ENCODE data around the gene ISL2.
"Not testable (repeated sequence)": the region's sequence is repeated elsewhere in the genome, so short reads cannot be mapped to it uniquely, and the experiment has no call there.

ISL2 gene

DNA sequence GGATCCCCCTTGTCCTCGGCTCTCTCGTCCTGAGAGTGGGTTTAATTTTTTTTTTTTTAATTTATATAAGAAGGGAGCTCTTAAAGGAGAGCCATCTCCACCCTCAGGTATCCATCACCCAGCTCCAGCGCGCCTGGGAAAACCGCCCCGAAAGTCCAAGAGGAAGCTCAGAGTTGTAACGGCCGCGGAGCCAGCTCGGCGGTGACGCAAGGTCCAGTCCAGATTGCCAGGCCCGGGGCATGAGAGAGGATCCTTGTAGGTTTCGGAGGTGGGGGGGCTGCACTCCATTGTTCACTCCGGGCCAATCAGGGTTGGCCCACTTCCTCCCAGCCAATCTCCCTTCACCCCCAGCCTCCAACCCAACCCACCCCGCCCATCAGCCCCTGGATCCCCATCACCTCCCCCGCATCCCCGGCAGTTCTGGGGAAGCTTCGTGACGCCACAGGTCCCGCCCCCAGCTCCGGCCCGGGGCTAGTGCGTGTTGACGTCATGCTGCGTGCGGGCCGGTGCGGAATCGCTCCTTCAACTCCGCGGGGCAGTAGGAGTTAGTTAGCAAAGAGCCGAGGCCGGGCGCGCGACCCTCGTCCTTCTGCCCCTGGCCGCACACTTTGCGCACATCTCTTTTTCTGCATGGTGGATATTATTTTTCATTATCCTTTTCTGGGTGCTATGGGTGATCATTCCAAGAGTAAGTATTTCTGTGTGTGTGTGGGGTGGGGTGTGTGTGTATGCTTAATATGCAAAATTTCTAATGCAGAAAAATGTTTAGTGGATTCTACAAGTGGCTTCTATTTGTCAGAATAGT, at the start of gene ISL2:
TSS of gene ISL2 (plus strand) at position 520 of the 805 bp plus-strand sequence. CDS start at position 631, 111 bp downstream.
- peak; percentile 74 to 81 for DNase-seq (ENCODE audit: low read depth in 2 of 2)

DNA sequence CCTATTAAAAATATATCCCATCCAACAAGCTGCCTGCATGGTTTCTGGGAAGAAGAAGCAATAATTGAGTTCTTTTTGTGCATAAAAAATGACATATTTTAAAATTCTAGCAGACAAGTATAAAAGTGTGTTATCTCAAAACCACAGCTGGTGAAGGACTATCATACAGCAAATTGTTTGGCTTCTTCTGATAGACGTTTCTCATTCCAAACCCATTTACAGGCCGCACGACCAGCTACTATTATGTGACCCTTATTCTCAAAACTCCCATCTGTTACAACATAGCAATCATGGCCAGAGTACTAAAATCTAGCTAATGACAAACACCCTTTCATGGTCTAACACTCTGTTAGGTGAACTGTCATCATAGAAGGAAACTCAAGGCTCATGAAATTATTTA, 47.0 kb upstream of the ISL2 start:
- DNase-seq (ENCODE audit: low read depth in 2 of 2), result no peak

DNA sequence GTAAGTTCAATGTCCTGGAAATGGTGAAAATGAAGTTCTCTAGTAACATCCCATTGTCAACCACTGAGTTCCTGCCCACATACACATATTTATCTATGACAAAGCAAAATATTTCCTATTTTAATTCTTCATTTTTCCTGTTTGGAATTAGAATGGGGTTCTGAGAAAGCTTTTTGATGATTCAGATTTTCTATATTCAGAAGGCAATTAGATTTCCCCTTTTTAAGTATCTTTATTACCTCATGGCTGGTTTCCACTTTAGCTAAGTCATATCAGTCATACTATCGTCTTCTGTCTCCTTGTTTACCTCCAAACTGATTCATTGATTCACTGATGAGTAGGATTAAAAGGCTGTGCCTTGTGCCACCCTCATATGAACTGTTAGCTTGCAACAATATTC, 43.2 kb upstream of the ISL2 start:
- DNase-seq (ENCODE audit: low read depth in 2 of 2), result no peak

DNA sequence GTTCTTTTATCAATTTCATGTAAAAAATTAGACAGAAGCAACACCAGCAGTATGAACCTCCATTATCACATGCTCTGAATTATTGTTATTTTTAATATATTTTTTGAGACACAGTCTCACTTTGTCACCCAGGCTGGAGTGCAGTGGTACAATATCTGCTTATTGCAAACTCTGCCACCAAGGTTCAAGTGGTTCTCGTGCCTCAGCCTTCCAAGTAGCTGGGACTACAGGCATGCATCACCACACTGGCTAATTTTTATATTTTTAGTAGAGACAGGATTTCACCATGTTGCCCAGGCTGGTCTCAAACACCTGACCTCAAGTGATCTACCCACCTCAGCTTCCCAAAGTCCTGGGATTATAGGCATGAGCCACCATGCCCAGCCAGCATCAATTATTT, 42.1 kb upstream of the ISL2 start:
- DNase-seq (ENCODE audit: low read depth in 2 of 2), result not testable (repeated sequence)

DNA sequence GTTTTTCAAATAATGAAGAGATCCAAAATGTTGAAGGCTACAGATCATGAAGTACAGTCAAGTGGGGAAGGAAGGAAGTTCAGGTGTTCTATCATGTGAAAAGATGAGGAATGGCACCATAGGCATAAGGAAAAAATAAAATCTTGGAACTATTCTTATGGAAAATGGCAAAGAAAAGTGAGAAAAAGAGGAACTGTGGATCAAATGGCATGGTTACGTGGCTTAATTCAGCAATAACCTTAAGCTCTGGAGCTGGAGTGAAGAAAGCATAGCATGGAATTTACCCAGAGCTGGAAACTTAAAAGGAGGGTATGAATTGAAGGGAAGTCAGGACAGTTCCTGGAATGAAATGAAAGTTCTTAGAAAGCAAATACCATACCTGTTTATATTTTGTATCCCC, 39.7 kb upstream of the ISL2 start:
- DNase-seq (ENCODE audit: low read depth in 2 of 2), result no peak

- not testable (repeated sequence) for DNase-seq (ENCODE audit: low read depth in 2 of 2)
Measured at GRCh38 chr15:76297951-76298350, 38.6 kb upstream of the ISL2 start.

DNA sequence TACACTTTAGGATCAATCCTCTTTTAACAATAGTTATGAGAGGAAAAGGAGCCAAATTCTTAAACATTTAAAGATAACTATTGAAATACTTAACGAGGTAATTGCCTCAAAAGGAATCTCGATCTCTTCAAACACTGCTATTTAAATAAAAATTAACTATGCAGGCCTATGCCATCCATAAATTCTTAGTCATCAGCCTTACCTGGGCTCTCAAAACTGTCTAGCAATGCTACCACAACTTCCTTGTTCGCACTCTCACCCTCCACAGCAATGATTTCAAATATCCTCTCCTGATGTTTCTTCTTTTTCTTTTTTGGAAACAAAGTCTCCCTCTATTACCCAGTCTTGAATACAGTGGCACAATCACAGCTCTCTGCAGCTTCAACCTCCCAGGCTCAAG, 37.6 kb upstream of the ISL2 start:
- no peak for DNase-seq (ENCODE audit: low read depth in 2 of 2)

DNA sequence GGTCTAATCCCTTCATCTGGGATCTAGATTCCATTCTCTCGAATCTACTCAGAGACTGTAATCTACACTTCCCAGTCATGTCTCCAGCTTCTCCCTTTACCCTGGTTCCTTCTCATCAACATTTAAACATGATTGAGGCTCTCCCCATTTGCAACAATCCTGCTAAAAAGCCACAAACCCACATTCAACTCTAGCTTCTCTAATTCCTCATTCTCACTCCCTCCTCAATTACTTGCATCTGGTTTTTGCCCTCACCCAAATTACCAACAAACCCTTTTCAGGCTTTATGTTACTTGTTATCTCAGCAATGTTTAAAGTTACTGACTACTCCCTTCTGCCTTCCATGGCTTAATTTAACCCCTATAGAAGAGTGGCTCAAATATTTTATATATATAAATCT, 36.8 kb upstream of the ISL2 start:
- no peak for DNase-seq (ENCODE audit: low read depth in 2 of 2)

DNA sequence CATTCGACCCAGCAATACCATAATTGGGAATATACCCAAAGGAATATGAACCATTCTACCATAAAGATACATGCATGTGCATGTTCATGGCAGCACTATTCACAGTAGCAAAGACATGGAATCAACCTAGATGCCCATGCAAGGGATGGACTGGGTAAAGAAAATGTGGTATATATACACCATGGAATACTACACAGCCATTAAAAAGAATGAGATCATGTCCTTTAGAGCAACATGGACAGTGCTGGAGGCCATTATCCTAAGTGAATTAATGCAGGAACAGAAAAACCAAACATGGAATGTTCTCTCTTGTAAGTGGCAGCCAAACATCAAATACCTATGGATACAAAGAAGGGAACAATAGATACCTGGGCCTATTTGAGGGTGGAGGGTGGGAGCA, 32.7 kb upstream of the ISL2 start:
- DNase-seq (ENCODE audit: low read depth in 2 of 2), result no peak

DNA sequence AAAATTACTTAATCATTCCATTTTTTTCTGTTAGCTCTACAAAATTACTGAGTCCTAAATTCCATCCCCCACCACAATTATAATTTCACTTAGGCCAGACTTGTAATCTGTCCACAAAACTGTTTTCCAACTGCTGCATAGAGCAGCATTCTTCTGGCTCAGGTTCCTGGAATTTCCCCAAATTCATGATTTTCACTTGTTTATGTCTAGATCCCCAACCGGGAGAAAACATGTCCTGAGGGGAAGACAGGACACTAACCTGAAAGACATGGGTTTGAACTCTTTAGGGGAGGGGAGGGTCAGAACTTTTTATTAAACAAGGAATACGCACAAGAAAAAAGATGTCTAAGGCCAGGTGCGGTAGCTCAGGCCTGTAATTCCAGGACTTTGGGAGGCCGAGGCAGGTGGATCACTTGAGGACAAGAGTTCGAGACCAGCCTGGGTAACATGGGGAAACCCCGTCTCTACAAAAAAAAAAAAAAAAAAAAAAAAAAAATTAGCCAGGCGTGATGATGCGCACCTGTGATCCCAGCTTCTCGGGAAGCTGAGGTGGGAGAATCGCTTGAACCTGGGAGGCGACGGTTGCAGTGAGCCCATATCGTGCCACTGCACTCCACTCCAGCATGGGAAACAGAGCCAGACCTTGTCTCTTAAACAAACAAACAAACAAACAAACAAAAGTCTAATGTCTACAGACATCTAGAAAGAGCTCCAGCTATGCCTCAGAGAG, 26.8 kb upstream of the ISL2 start:
- DNase-seq (ENCODE audit: low read depth in 2 of 2), result no peak

DNA sequence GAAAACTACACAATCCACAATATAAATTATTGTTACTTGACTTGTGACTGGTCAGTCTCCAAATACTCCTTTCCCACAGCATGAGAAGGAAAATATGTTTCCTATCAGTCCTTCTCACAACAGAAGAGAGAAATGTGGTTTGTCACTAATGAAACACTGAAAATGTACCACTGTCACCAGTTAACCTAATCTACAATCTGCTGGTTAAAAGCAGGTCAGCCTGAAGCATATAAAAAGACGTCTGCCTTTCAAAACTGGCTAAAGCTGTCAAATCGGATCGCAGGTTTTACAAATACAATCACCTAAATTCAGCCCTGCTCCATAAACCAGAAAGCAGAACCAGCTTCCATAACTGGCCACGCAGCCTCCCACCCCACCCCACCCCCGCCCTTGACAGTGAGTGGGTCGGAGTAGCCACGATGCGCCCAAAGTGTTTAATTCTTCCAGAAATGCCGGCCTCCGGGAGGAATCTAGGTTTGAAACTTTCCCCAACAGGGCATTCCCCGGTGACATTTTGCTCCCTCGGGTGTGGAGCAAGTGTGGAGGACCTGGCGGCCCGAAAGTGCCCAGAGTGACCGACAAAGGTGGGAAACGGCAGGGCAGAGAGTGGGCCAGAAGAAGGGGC, 26.0 kb upstream of the ISL2 start:
- no peak for DNase-seq (ENCODE audit: low read depth in 2 of 2)

GRCh38 chr15:76311100-76311953, 25.2 kb upstream of the ISL2 start, which contains the start of gene ETFA:
Gene ETFA, minus strand, starts transcription at chr15:76311469. Its CDS starts 81 bp downstream, at chr15:76311388.
- peak; percentile 91 to 93 for DNase-seq (ENCODE audit: low read depth in 2 of 2)

DNA sequence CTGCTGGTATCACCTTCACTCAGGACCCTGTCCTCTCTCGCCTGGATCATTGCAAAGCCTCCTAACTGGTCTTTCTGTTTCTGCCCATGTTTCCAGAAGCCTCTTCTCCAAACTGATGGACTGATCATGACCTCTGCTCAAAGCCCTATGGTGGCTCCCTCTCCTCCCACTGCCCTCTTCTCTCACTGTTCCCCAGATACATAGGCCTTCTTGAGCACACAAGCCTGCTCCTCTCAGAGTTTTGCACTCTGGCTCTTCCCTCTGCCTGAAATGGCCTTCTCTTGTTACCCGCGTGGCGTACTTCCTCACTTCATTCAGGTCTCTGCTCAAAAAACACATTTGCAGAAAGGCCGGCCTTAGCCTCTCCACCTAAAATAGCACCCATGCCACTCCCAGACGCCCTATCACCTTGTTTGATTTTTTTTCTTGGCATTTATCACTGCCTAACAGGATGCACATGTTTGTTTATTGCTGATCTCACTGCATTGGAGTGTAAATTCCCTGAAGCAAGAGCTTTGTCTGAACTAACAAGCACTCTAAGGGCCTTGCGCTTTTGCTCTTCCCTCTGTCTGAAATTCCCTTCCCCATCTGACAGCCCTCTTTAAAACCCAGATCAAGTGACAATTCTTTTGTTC, 23.9 kb upstream of the ISL2 start:
- DNase-seq (ENCODE audit: low read depth in 2 of 2), result no peak

- DNase-seq (ENCODE audit: low read depth in 2 of 2), result not testable (repeated sequence)
Measured at GRCh38 chr15:76313175-76313567, 23.4 kb upstream of the ISL2 start.

DNA sequence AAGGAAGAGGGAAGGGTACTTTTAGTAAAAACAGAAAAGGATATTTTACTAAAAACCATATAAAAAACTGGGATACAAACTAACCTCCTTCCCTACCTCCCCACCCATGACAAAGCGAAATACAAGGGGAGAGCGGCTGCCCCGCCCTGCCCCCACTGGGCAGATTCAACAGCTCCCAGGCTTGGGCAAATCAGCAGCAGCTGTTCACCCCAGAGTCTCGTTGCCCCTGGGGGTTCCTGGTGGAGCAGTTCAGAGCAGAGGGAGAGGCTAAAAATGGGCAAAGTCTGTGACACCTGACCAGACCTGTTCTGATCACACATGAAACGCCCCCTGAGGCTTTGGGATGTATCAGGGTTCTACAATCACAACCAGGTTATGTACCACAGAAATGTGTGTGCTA, 22.8 kb upstream of the ISL2 start:
- DNase-seq (ENCODE audit: low read depth in 2 of 2), result no peak

DNA sequence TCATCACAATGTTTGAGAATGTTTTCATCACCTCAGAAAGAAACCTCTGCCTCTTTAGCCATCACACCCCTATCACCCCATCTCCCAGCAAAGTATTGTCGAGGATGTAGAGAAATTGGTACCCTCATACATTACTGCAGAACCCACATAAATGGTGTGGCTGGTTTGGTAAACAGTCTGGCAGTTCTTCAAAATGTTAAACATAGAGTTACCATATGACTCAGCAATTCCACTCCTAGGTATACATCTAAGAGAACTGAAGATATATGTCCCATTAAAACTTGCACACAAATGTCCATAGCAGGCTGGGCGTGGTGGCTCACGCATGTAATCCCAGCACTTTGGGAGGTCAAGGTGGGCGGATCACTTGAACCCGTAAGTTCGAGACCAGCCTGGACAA, 16.6 kb upstream of the ISL2 start:
- DNase-seq (ENCODE audit: low read depth in 2 of 2), result no peak

- no peak for DNase-seq (ENCODE audit: low read depth in 2 of 2)
Measured at GRCh38 chr15:76321171-76321570, 15.4 kb upstream of the ISL2 start.

GRCh38 chr15:76321602-76322001, 15.0 kb upstream of the ISL2 start:
- no peak for DNase-seq (ENCODE audit: low read depth in 2 of 2)

GRCh38 chr15:76324066-76324465, 12.5 kb upstream of the ISL2 start:
- no peak for DNase-seq (ENCODE audit: low read depth in 2 of 2)

DNA sequence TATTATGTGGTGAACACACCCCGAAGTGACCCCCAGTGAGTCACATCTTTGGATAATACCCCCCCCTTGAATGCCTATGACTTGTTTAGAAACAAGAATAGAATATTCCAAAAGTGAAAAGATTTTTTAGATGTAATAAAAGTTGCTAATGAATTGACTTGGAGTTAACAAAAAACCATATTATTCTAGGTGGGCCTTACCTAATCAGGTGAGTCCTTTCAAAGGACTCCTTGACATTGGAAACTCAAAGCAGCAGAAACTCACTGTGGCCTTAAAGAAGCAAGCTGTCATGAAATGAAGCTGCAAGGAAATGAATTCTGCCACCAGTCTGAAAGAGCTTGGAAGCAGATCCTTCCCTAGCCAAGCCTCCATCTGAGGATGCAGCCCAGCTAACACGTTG, 10.9 kb upstream of the ISL2 start:
- DNase-seq (ENCODE audit: low read depth in 2 of 2), result no peak

Measured in stimulated activated CD8-positive, alpha-beta memory T cell treated with anti-CD3 and anti-CD28 coated beads, Interleukin-15, amount 100 ng/mL, for 48 hours (primary cell).